NCI-H2107 treated with DMSO at 0.1 percent for 48 hours (cell line): ENCODE data around the gene BRD9.
"Not testable (repeated sequence)": the region's sequence is repeated elsewhere in the genome, so short reads cannot be mapped to it uniquely, and the experiment has no call there.

Source experiments
- DNase-seq: peaks from one replicate; lab custom pipeline; 2025; ENCODE audit not compliant: unreplicated experiment; lab: John Stamatoyannopoulos, UW

BRD9 gene

DNA sequence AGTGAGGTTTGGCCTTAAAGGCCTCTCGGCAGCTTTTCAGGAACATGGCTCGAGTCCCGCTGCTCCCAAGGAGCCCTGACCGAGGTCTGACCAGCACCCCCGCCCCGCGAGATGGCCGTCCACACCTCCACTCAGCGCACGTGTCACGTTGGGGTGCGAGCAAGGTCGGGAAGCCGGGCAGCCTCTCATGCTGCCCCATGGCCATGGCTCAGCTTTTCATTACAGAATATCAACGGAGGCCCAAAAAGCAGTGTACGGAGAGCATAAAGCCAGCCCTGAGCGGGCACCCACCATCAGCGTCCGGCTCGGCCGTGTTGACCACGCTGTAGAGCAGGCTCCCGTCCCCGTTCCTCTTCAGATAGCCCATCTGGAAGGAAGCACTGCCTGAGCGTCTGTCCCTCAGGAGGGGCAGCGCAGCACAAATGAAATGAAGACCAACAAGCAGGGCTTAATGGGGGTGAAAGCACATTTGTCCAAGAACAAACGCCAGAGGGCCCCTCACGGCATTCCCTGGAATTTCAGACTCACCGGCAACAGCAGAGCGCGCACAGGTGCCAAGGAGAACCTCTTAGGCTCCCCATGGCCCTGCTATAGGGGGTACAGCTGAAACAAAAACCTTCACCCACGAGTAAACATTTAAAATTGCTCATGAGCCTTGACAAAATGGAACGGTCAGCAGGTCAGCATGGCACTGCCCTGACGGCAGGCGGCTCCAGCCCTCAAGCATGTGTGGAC, 11.6 kb downstream of the BRD9 start:
- DNase-seq = no peak

DNA sequence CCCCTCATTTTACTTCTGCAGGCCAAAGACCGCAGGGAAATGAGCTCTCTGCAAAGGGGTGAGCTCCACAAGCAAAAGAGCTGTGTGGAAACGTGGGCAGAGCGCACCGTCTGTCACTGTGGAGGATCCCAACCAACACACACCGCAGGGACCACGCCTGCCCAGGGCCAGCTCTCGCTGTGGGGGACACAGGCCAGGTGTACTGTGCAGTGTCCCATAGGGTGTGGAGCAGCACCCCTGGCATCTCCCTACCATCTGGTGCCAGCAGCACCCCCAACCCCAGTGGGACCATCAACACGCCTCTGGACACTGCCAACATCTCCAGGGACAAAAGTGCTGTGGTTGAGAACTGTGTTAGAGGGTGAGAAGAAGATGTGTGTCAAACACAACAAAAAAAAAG, 13.9 kb downstream of the BRD9 start:
- not testable (repeated sequence) for DNase-seq

DNA sequence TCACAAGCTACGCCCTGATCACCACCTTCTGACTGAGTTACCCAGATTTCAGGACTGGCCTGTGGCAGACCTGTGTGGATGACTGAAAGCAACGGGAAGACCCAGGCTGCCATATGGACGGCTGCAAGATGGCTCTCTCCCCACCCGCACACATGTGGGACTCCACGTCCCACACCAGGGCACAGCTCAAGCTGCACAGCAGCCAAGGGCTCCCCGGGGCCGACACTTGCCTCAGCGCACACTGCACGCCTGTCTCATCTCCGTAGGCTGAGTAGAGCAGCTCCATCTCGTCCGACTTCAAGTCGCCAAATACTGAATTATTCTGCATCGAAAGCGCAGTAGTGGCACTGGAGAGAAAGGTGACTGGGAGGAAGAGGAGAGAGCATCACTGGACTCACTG, 14.5 kb downstream of the BRD9 start:
- no peak for DNase-seq

DNA sequence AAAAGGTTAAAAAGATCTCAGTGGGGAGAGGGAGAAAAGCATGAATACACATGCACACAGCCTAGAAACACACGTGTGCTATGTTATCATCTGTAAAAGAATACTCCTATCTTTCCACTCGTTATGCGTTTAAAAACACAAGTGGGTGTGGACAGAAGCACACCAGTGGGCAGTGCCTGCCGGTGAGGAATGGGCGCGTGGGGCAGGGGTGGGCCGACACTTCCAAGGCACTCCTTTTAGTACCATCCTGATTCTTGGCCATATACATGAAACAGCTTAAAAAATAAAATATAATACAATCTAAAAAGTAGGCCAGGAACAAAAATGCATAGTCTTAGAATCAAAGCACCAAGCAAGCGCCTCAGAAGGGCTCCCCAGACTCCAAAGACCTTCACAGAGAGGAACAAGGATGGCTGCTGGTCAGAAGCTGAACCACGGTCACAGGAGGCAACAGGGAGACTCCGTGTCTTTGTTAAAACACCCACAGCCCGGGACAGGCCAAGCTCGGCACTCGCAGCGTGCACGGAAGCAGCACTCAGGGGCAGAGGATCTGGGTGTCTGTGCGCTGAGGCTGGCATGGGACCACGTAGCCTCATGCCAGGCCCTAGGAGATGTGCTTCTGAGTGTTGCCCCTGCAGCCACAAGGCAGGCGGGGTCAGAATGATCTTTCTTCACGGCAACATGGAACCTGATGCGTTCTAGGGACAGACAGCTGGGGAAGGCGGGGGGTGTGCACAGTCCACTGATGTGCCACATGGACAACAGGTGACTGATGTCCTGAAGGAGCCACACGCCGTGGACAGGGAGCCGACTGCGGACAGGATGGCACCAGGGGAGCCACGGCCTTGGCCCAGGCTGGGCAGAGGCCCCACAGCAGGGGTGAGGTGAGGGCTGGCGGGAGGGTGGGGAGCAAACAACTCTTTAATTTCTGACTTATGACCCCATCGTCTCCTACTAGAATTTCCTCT, 15.9 kb downstream of the BRD9 start:
- no peak for DNase-seq

DNA sequence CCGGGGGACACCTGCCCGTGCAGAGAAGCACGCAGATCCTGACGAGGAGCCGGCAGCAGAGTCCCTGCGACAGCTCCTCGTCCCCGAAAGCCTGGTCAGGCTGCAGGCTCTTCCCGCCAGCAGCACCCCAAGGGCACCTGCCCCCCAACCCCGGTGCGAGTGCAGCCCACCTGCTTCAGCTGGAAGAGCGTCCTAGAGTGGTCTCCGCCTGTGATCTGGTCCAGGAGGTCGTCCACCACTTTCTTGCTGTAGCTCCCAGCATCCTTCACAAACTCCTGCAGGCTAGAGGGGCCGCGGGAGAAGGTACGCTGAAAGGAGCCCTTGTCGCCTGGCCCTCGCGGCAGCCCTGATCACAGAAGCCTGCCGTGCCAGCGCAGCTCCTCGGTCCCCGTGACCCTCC, 16.7 kb downstream of the BRD9 start:
- DNase-seq = no peak

DNA sequence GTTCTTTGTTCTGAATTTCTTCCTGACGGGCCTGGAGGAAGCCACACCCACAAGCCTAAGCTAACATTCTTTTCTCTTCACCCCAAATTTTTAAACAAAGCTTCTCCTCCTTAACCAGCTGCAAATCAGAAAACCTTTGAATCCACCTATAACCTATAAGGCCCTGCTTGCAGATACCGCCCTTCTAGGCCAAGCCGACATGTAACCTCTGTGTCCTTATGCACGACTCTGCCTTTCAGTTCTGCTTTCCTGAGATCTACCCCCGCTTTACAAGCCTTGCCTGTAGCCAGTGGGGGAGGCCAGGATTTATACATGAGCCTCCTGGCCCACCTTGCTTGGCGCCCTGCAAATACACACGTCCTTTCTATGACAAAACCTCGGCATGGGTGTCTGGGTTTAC, 19.3 kb downstream of the BRD9 start:
- no peak for DNase-seq

DNA sequence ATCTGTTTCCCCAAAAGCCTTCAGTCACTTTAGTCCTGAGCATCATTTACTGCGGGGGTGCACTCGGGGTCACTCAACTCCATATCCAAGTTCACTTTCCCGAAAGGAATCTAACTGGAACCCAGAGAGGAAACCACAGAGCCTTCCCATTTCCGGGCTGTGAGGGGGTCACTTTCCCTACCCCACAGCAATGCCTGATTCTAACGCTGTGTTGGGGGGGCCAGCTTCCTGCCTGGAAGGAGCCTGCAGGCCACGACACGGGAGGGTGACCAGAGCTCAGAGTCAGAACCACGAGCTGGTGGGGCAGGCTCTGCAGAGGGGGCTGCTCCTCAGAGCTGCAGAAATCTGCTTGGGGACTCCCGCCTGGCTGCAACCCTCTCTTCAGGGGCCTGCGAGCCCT, 20.3 kb downstream of the BRD9 start:
- DNase-seq = no peak

DNA sequence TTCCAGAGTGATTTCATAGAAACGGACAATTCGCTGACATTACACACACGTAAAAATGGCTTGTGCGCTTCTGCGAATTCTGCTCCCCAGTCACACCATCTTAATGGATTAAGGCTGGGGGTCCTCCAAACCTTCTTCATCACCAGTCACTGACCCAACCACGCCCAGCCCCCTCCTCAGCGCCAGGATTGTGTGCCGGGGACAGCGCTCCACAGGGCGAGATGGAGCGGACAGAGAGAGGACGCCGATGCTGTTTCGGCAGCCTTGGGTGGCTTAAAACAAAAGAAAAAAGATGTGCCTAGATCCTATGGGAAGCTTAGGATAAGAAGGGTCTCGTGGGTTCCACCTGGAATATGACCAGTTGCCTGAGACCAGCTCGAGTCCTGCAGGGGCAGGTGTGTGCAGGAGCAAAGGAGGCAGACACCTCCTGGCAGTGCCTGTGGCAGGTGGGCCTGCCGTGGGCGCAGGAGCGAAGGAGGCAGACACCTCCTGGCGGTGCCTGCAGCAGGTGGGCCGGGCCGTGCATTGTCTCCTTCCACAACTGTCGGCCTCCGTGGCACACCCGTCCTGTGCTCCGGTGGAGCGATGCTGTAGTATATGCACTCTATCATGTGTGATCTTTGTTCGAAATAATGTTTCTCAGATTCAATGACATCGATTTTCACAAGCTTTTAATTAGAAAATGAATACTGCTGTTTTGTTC, 20.9 kb downstream of the BRD9 start:
- DNase-seq = no peak

DNA sequence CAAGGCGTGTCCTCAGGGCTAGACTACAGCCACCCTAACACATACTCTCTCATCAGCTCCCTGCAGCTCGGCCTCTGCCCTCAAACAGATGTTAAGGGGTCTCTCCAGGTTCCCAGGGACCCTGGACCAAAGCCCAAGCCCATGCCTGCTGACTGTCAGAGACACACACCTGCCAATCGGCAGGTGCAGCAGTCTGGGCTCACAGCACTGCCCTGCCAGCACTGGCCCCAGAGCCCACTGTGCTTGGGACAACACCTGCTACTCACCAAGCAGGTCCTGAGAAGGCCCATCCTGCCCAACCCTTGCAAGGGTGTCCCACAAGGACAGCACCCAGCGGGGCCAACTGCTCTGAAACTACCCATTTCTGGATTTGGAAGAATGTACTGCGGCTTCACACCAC, 21.6 kb downstream of the BRD9 start:
- no peak for DNase-seq

DNA sequence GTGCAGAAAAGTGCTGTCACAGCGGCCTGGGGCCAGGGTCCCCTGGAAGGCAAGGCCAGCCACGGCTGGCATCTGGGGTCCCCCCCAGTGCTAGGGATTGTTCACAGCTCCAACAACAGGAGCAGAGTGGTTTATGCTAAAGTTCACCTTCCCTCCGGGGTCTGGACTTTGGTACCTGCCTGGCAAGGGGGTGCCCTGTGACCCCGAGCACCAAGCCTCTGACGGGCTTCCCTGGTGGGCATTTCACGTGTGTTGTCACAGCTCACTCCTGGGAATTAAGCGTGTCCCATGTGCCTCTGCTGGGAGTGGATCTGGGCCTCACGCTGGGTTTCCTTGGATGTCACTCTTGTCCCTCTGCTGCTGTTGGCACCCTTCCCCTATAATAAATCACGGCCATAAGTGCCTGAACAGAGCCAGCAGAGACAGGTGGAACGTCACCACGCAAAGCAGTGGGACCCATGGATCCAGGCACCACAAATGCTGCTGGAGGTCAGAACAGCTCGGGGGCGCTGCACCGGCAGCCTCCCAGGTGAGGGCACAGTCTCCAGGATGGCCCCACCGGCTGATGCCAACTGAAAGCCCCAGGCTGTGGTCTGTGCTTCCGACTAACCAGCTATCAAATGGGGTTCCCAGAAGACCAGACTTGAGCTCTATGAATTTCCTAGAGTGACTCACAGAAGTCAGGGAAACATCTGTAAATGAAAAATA, 24.0 kb downstream of the BRD9 start:
- DNase-seq = no peak

DNA sequence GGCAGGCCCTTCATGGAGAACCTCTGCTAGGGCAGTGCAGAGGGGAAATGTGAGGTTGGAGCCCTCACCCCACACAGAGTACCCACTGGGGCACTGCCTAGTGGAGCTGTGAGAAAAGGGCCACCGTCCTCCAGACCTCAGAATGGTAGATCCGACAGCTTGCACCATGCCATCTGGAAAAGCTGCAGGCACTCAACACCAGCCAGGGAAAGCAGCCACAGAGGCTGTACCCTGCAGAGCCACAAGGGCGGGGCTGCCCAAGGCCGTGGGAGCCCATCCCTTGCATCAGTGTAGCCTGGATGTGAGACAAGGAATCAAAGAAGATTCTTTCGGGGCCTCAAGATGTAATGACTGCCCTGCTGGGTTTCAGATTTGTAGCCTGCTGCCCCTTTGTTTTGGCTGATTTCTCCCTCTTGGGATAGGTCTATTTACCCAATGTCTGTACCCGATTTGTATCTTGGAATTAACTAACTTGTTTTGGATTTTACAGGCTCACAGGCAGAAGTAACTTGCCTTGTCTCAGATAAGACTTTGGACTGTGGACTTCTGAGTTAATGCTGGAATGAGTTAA, 25.2 kb downstream of the BRD9 start:
- DNase-seq = no peak

DNA sequence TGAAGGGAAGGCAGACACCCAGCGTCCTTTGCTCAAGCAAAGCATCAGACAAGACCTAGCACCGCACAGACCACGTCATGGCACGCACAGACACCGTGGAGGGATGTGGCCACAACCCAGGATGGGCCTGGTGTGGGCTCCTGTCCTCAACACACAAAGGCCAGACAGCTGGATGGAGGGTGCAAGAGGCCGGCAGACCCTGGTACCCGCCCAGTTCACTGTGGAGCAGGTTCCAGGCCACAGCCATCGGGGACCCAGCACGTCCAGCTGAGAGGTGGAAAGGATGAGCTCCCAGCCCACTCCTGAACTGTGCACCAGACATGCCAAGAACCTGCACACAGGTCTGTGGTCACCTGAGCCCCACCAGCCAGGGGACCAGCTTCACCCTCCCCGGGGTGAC, 26.8 kb downstream of the BRD9 start:
- no peak for DNase-seq

DNA sequence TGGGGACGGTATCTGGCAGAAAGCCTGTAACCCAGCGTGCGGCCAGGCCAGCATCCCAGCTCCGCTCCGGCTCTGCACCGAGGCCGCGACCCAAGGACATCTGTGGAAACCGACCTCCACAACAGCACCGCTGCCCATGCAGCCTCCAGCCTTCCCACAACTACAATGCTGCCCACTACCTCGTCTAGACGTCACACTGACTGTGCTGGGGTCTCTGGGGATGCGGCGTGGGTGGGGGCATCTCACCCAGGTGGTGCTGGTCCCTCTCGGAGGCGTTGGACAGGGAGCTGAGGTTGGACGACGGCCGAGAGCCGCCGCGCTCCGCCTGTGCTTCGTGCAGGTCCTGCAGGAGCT, 27.5 kb downstream of the BRD9 start:
- no peak for DNase-seq

DNA sequence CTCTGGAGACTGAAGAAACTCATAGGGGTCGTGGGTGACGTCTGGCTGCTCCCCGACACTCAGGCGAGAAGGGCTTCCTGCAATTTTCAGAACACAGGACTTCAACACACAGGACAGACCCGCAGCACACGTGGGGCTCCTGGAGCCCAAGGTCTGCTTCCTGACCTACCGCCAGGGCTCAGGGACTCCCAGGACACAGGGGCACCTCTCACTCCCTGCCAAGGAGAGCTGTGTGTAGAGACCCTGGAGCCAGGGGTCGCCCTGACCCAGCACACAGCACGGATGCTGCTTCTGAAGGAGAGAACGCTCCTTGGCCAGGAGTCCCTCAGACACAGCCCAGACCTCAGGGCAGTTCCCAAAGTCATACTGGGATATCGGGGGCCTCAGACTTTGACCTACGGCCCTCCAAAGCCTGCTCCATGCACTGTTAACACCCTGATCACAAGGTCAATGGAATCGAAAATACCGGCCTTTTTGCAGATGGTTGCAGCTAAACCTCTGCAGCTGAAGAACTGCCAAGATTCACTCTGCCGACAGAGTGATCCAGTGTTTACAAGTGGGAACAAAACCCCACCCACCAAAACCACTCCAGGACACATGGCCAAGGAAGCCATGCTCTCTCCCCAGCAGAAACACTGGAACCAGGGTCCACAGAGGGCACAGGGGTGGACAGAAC, 28.0 kb downstream of the BRD9 start:
- DNase-seq = no peak

DNA sequence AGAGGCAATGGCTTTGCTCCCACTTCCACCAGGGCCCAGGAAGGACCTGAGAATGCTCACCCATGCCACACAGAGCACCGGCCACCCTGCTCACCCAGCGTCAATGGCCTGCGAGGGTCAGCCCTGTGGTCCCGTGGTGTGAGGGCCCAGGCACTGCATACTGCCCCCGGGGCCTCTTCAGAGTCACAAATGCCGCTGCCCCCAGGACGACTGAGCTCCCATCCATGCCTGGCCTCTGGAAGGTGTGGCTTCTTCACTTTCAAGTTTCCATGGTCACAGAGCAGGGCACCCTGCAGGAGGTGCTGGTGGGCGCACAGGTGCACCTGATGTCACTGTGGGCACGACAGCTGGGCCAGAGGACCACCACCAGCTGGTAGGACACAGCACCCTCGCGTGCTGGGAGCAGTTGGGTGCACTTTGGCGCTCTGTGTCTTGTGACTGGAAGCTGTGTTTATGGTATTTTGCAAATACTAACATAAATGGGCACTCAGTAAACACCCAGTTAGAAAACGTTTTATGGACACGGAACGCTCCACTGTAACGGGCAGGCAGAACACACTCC, 29.3 kb downstream of the BRD9 start:
- no peak for DNase-seq

DNA sequence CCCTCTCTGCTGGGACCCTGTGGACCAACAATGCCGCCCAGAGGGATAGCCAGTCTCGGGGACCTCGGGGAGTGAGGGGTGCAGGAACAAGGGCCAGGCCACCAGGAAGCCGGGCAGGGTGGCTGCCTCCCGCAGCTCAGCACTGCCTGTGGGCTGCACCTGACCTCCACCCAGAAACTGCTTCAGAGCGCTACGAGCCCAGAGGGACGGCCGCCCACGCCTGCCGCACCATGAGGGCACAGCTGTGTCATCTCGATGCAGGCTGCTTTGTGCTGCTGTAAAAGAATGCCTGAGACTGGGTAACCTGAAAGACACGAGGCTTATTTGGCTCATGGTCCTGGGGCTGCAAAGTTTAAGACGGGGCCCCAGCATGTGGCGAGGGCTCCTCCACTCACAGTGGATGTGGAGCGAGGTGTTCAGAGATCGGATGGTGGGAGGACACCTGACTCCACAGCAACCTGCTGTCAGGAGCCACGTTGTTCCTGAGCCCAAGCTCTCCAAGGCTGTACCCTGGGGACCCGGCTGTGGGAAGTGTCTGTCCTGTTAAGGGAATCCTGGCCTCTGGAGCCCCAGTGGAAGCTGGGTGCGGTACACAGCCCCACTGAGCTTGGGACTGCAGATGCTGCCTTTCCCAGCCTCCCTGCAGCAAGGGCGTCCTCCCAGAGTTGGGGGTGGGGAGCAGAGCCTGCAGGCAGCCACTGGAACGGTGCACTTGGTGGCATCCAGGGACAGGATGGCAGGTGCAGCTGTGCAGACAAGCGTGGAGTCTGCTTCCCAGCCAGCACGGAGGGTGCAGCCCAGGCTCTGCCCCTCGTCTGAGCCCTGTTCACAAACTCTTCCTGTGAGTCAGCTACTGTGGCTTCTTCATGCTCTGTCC, 30.0 kb downstream of the BRD9 start:
- peak; percentile 82 for DNase-seq

DNA sequence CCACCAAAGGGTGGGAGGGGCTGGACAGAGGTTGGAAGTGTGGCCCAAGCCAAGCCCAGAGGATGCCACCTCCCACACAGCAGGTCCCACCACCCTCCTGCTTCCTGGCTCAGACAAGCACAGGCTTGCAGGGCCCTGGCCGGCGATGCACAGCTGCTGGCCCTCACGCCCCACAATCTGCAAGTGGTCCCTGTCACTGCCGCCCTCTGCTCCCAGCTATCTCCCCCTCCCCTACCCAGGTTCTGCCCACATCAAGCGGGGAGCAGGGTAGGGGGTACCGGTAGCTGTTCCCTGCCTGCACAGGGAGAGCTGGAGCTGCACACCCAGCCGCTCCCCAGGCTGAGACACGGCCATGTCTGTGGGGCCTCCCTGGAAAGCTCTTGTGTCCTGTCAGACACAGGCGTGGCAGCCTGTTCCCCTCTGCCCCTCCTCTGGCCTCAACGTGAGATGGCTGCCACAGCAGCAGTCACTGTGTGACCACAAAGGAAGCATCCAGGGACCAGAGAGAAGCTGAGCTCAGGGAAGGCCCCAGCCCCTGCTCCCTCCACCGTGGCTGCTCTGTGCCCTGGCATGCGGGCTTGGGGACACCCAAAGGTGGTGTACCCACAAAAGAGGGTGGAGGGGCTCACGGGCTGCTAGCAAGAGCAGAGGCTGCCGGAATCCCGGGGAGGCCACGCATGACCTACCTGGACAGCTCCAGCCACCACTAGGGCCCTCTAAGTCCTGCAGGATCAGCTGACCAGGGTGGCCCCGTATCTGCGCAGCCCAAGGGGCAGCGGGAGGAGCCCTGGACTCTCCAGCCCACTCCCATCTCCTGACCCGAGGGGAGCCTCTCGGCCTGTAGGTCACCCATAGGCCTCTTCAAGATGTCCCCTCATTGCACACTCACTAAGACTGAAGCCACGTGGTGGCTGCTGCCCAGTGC, 30.9 kb downstream of the BRD9 start:
- DNase-seq = no peak
